B cell (primary cell): ENCODE data around the gene NNT. TPM values are rescaled to one million over a fixed set of nuclear protein-coding genes. Genes with fewer than 3 reads are reported as not detected.
A peak's percentile ranks its signal among the peaks of the same experiment; 100 is the strongest.

Experiments
- ATAC-seq: fragments of 200-7000 bp; cut with Tn5 transposase; one replicate; pipeline ENCODE4 v1.10.0; 2021; ENCODE audit warnings: low read depth, mild to moderate bottlenecking, moderate number of reproducible peaks, moderate library complexity
- CTCF ChIA-PET: fragments of 350-600 bp; sonication (Branson Sonifier 250); formaldehyde crosslinking; loops from one replicate; lab custom pipeline; 2021; ENCODE audit warnings: antibody characterized with exemption, inconsistent platforms; lab: Charles Lee
- POLR2A ChIA-PET: fragments of 350-600 bp; sonication (Branson Sonifier 250); formaldehyde crosslinking; loops from one replicate; lab custom pipeline; 2021; ENCODE audit warnings: antibody characterized with exemption; lab: Charles Lee
- DNase-seq: peaks from one replicate; pipeline ENCODE4 v3.0.0; 2013
- H2AFZ ChIP-seq: 2 replicates; pipeline ENCODE4 v1.6.1; 2012; ENCODE audit warnings: mild to moderate bottlenecking, low read depth, low read length; ENCODE audit not compliant: insufficient read depth, poor library complexity, severe bottlenecking
- H3K27ac ChIP-seq, 2 donors: 1 replicate in 1 of 2; 2 replicates in 1 of 2; pipeline ENCODE4 v1.5.1; 2012 to 2013; ENCODE audit warnings: low read length in 2 of 2, mild to moderate bottlenecking in 2 of 2, moderate library complexity in 1 of 2
- H3K27me3 ChIP-seq, 4 experiments: fragments of 200-600 bp in 1 of 4; sonication (generic) in 1 of 4; replicated peaks in 1 of 4; 1 replicate in 2 of 4; 2 replicates in 2 of 4; pipeline versions ENCODE4 v1.6.1 to v1.7.0; 2013 to 2016; ENCODE audit warnings: low read length in 3 of 4, mild to moderate bottlenecking in 2 of 4, mixed read lengths in 1 of 4, moderate library complexity in 1 of 4; ENCODE audit not compliant: insufficient read depth in 4 of 4, control insufficient read depth in 3 of 4; ENCODE audit errors: control extremely low read depth in 1 of 4
- H3K36me3 ChIP-seq, 2 experiments: replicated peaks in 1 of 2; 1 replicate in 1 of 2; 2 replicates in 1 of 2; pipeline versions ENCODE4 v1.6.1 to v1.7.1; 2013; ENCODE audit warnings: low read length in 1 of 2; ENCODE audit not compliant: insufficient read depth in 2 of 2, control insufficient read depth in 1 of 2; ENCODE audit errors: control extremely low read depth in 1 of 2, extremely low read depth in 1 of 2
- H3K4me1 ChIP-seq, 2 donors: fragments of 200-600 bp in 1 of 2; sonication (generic) in 1 of 2; 1 replicate in 1 of 2; 2 replicates in 1 of 2; pipeline versions ENCODE4 v1.5.1 to v1.6.1; 2013 to 2017; ENCODE audit warnings: low read length in 2 of 2; ENCODE audit not compliant: control insufficient read depth in 2 of 2, insufficient read depth in 2 of 2
- H3K4me2 ChIP-seq: replicated peaks from 2 replicates; pipeline ENCODE3; 2012; ENCODE audit warnings: mild to moderate bottlenecking, low read depth, low read length; ENCODE audit not compliant: poor library complexity, severe bottlenecking
- H3K4me3 ChIP-seq, 5 experiments: fragments of 200-600 bp in 1 of 5; sonication (generic) in 1 of 5; 1 replicate in 3 of 5; 2 replicates in 2 of 5; pipeline versions ENCODE4 v1.5.1 to v1.7.0; 2011 to 2016; ENCODE audit warnings: low read length in 4 of 5, mild to moderate bottlenecking in 4 of 5, low read depth in 2 of 5, control low read depth in 1 of 5, moderate library complexity in 1 of 5; ENCODE audit not compliant: insufficient read depth in 1 of 5; ENCODE audit errors: control extremely low read depth in 1 of 5, extremely low read depth in 1 of 5
- H3K79me2 ChIP-seq: fragments of 200-600 bp; sonication (generic); one replicate; pipeline ENCODE4 v1.6.0; 2016; ENCODE audit warnings: low read length; ENCODE audit not compliant: control insufficient read depth, insufficient read depth
- H3K9ac ChIP-seq: fragments of 200-600 bp; sonication (generic); 2 replicates; pipeline ENCODE4 v1.6.1; 2017; ENCODE audit warnings: mild to moderate bottlenecking, low read length, moderate library complexity
- H3K9me3 ChIP-seq, 3 donors: one replicate each; pipeline versions ENCODE4 v1.6.1 to v1.7.1; 2013; ENCODE audit warnings: low read length in 2 of 3; ENCODE audit not compliant: control insufficient read depth in 2 of 3, insufficient read depth in 1 of 3; ENCODE audit errors: control extremely low read depth in 1 of 3
- H4K20me1 ChIP-seq: 2 replicates; pipeline ENCODE4 v1.6.0; 2012; ENCODE audit warnings: mild to moderate bottlenecking, low read length; ENCODE audit not compliant: insufficient read depth, control insufficient read depth, poor library complexity, severe bottlenecking
- H3K27ac Mint-ChIP-seq: one replicate; pipeline ENCODE4 v1.8.0; 2021; ENCODE audit warnings: mixed read lengths
- H3K27me3 Mint-ChIP-seq: one replicate; pipeline ENCODE4 v1.8.0; 2021; ENCODE audit warnings: mixed read lengths
- H3K4me1 Mint-ChIP-seq: one replicate; pipeline ENCODE4 v1.8.0; 2021; ENCODE audit warnings: mixed read lengths
- H3K4me3 Mint-ChIP-seq: one replicate; pipeline ENCODE4 v1.8.0; 2021; ENCODE audit warnings: mixed read lengths
- H3K9me3 Mint-ChIP-seq: one replicate; pipeline ENCODE4 v1.8.0; 2022; ENCODE audit warnings: mixed read lengths; ENCODE audit not compliant: insufficient read depth
- CTCF ChIP-seq: fragments of 200-600 bp; IDR thresholded peaks from one replicate; pipeline ENCODE4 v1.8.0; 2022; ENCODE audit warnings: antibody characterized with exemption, mild to moderate bottlenecking
- EZH2 ChIP-seq: IDR thresholded peaks from 2 replicates; pipeline ENCODE4 v1.6.1; 2012; ENCODE audit warnings: borderline replicate concordance, low read depth, mild to moderate bottlenecking, moderate library complexity, low read length; ENCODE audit not compliant: insufficient read depth, poor library complexity, severe bottlenecking
- WGBS: methylation state at CpG from one replicate; pipeline ENCODE4 v1.1.5; 2013; ENCODE audit warnings: missing lambda C conversion rate; ENCODE audit not compliant: insufficient coverage; 5-methylcytosine and 5-hydroxymethylcytosine counted together
- intact Hi-C: fragments of 100-400 bp; cut with micrococcal nuclease; formaldehyde crosslinking; loops from one replicate; pipeline ENCODE4 v1.10.0; 2022
- polyA plus RNA-seq: library from polyadenylated mRNA; depleted of rRNA; stranded (reverse); fragments of >200 nt; gene quantifications from 2 replicates; pipeline ENCODE4 v1.2.3, GENCODE V29; 2012
- total RNA-seq, 2 donors: library from RNA; stranded (reverse); fragments of 120-200 nt in 1 of 2; gene quantifications; 1 replicate in 1 of 2; 2 replicates in 1 of 2; pipeline versions ENCODE4 v1.2.3 to v1.2.4, GENCODE V29; 2013 to 2022

Gene NNT
- total and polyA plus RNA-seq, 2 donors (not counting 1 experiment from before 2014, with no cell fraction given): 17.8 to 61.1 TPM

- Histone ChIP-seq H3K27ac (peak within 1 kb of the TSS; percentile 81 to 91), H3K36me3 (peaks cover 2 to 26% of the 10 kb centered on the region in 2 experiments), H3K4me3 (peak within 1 kb of the TSS; percentile 66 to 83 (median 79)), H2AFZ (peak within 1 kb of the TSS; percentile 96), H3K9me3 (no peaks in the 10 kb centered on the region), H3K79me2 (peaks cover 45% of the 10 kb centered on the region), H3K9ac (peak within 1 kb of the TSS; percentile 90), H4K20me1 (peaks cover 20% of the 10 kb centered on the region), H3K4me1 (peaks cover 14 to 31% of the 10 kb centered on the region in 2 donors), H3K27me3 (no peaks in the 10 kb centered on the region), H3K4me2 (peak within 1 kb of the TSS; percentile 87)
- Mint-ChIP-seq H3K4me3 (peak within 1 kb of the TSS; percentile 93), H3K27me3 (no peaks in the 10 kb centered on the region), H3K9me3 (no peaks in the 10 kb centered on the region), H3K27ac (peak within 1 kb of the TSS; percentile 92), H3K4me1 (peaks cover 16% of the 10 kb centered on the region)
- intact Hi-C loops: loop anchor here (1.0 to 10.0 kb wide), 11 partner anchors 42 to 1632 kb away; partner anchors contain the start of genes C5orf34, FBXO4, HMGCS1 and NNT
- DNase-seq (peak; percentile 95), ATAC-seq (peak; percentile 73)
- POLR2A ChIA-PET: interaction anchor here (0.8 to 2.9 kb wide), 4 partner anchors 46 to 73 kb away, joined by 3 to 18 read pairs (median 11); partner anchors contain the start of genes NNT and TMEM267
- TF ChIP-seq EZH2 (no peak), CTCF (peak; percentile 87)
- under 1% methylated on average over 79 of the region's 79 CpGs for WGBS
- CTCF ChIA-PET: interaction anchor here (1.0 to 2.8 kb wide), 4 partner anchors 46 to 73 kb away, joined by 3 to 21 read pairs (median 14); partner anchors contain the start of genes NNT and TMEM267
These were observed 46.0 kb upstream of the NNT start, which contains the start of gene PAIP1 for GRCh38 chr5:43556857-43557542. Gene PAIP1 (minus strand): TSS chr5:43557077. CDS start chr5:43556846, 231 bp downstream.

GRCh38 chr5:43560128-43560527 is 42.9 kb upstream of the NNT start:
- H3K27ac Mint-ChIP-seq: no peak overlapping the region
- no peak overlapping the region for H3K4me3 Mint-ChIP-seq
- TF ChIP-seq EZH2 (no peak), CTCF (no peak)
- H3K79me2 ChIP-seq: peaks cover 14% of the 10 kb centered on the region
- ATAC-seq (no peak), DNase-seq (no peak)
- H4K20me1 ChIP-seq: no peaks in the 10 kb centered on the region
- H3K9me3 Mint-ChIP-seq: no peaks in the 10 kb centered on the region
- H3K27me3 ChIP-seq: no peaks in the 10 kb centered on the region
- H3K4me1 ChIP-seq: peaks cover 12 to 14% of the 10 kb centered on the region in 2 donors
- no peak overlapping the region for H3K4me3 ChIP-seq
- no peak overlapping the region for H3K4me2 ChIP-seq
- ChIA-PET POLR2A (interaction anchor here (1.4 kb wide), 1 partner anchor 76 kb away, joined by 14 read pairs; the partner anchor contains the start of gene TMEM267), CTCF (interaction anchor here (0.8 kb wide), 1 partner anchor 170 kb away, joined by 3 read pairs; no protein-coding TSS in a partner anchor)
- intact Hi-C loops: no loop called here
- no peaks in the 10 kb centered on the region for H3K36me3 ChIP-seq
- no peak overlapping the region for H2AFZ ChIP-seq
- peaks cover 13% of the 10 kb centered on the region for H3K4me1 Mint-ChIP-seq
- no peaks in the 10 kb centered on the region for H3K9me3 ChIP-seq
- 69% methylated on average over 2 of the region's 2 CpGs for WGBS
- H3K27ac ChIP-seq: no peak overlapping the region
- H3K9ac ChIP-seq: no peak overlapping the region
- H3K27me3 Mint-ChIP-seq: no peaks in the 10 kb centered on the region
